Stimulated activated CD8-positive, alpha-beta memory T cell treated with anti-CD3 and anti-CD28 coated beads, Interleukin-4, amount 100 ng/mL, for 48 hours (primary cell): ENCODE measurements around the gene TFAP2E.

ENCODE experiments used
- DNase-seq: peaks from one replicate; pipeline ENCODE4 v3.0.0-alpha.2; 2020

The TFAP2E gene

GRCh38 chr1:35573198-35574124, at the start of gene TFAP2E:
TFAP2E (plus strand) TSS chr1:35573314; CDS start chr1:35573578, 264 bp downstream.
- no peak for DNase-seq

GRCh38 chr1:35524106-35524505, 49.0 kb upstream of the TFAP2E start:
- DNase-seq: no peak

GRCh38 chr1:35530168-35530567, 42.9 kb upstream of the TFAP2E start:
- no peak for DNase-seq

GRCh38 chr1:35530946-35531345, 42.2 kb upstream of the TFAP2E start:
- no peak for DNase-seq

GRCh38 chr1:35531368-35531767, 41.7 kb upstream of the TFAP2E start:
- no peak for DNase-seq

GRCh38 chr1:35532497-35533223, 40.5 kb upstream of the TFAP2E start:
- no peak for DNase-seq

- DNase-seq: no peak
Observed at GRCh38 chr1:35533586-35533985, 39.5 kb upstream of the TFAP2E start.

- no peak for DNase-seq
Observed at GRCh38 chr1:35535243-35535642, 37.9 kb upstream of the TFAP2E start.

- no peak for DNase-seq
Observed at GRCh38 chr1:35536556-35537162, 36.5 kb upstream of the TFAP2E start.

- no peak for DNase-seq
Observed at GRCh38 chr1:35537806-35538205, 35.3 kb upstream of the TFAP2E start.

- DNase-seq: peak; percentile 33
Observed at GRCh38 chr1:35539073-35539823, 33.9 kb upstream of the TFAP2E start.

GRCh38 chr1:35539824-35540261, 33.3 kb upstream of the TFAP2E start:
- DNase-seq: no peak

- no peak for DNase-seq
Observed at GRCh38 chr1:35544976-35545375, 28.1 kb upstream of the TFAP2E start.

GRCh38 chr1:35546614-35547013, 26.5 kb upstream of the TFAP2E start:
- no peak for DNase-seq

GRCh38 chr1:35553851-35554250, 19.3 kb upstream of the TFAP2E start:
- no peak for DNase-seq

GRCh38 chr1:35554266-35555211, 18.6 kb upstream of the TFAP2E start:
- no peak for DNase-seq

GRCh38 chr1:35555212-35555584, 17.9 kb upstream of the TFAP2E start:
- no peak for DNase-seq

- DNase-seq: no peak
Observed at GRCh38 chr1:35555601-35556477, 17.3 kb upstream of the TFAP2E start.

- DNase-seq: no peak
Observed at GRCh38 chr1:35556484-35557117, 16.5 kb upstream of the TFAP2E start.

GRCh38 chr1:35557118-35557610, 15.9 kb upstream of the TFAP2E start, which contains the start of gene KIAA0319L:
KIAA0319L (minus strand) TSS chr1:35557403; CDS start chr1:35554491, 2,912 bp downstream.
- DNase-seq: no peak
